ENCODE data around the gene PHTF1.
"Not testable (repeated sequence)": the region's sequence is repeated elsewhere in the genome, so short reads cannot be mapped to it uniquely, and the experiment has no call there.

Gene PHTF1

DNA sequence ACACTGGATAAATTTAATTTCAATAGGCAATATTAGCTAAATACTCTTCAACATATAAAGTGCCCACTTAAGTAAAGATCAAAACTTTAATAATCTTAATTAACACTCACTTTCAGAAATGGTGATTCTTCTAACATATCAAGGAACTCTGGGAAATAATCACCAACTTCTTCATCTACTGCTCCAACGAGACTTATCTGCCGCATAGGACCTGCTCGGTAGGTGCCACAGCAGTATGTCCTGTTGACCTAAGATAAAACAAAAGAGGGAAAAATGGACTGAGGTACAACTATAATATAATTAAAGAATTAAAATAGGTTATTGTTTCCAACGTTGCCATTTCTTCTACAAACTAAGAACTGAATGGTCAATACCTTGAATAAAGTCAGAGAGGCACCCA lies 18.3 kb upstream of the PHTF1 start:
- DNase-seq (ENCODE audit: low spot score), result no peak

DNA sequence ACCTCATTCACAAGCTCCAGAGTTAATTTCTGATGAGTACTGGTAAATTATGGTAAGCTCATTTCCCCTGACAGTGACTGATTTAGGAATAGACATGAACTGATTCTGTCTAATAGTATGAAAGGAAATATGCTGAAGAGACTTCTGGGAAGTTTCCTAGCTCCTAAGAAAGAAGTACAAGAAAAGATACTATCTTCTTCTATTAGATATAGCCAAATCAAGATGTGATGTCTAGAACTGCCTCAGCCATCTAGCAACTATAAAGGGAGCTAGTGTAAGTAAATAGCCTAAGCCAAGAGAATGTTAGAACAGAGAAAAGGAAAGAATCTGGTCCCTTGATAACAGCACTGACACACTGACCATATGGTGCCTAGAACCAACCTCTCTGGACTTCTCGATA lies 10.7 kb upstream of the PHTF1 start:
- DNase-seq (ENCODE audit: low spot score), result no peak

- DNase-seq (ENCODE audit: low spot score), result no peak
These were observed 10.3 kb upstream of the PHTF1 start for GRCh38 chr1:113769601-113769970.

GRCh38 chr1:113768916-113769600 lies 9.8 kb upstream of the PHTF1 start:
- DNase-seq (ENCODE audit: low spot score), result no peak

DNA sequence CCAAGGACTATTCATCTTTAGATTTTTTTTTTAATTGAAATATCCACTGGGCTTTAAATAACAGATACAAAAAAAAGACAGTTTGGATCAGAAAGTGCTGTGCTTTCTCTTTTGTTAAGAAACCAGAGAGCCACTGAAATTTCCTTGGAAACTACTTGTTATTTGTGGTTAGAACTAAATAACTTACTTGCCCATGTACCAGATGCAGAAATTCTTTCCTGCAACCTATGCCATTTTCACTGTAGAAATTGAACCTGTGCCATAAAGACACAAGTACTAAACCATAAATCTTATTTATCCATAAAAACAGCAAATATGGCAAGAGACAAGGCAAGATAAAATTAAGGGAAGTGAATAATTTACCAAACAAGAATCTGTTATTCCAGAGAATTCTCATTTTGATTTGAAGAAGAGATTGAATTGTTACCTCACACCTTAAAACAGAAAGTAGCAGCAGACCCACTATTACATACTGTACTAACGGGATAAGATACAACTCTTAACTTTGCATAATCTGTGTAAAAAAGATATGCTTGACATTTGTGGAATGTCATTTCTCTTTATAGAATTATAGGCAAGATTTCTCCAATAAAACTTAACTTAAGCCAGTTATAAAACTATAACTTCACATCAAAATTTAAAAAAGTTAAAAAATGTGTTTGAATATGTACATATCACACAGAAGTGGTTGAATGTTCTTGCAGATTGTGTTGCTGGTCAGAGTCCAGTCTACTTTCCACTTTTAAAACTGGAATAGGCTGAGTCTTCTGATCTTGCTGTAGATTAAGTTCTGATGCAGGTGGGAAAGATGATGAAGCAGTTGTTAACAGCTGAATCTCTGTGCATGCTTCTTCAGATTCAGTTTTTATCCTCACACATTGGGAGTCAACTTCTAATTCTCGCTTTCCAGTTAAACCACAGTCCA lies 6.3 kb upstream of the PHTF1 start:
- no peak for DNase-seq (ENCODE audit: low spot score)

- no peak for DNase-seq (ENCODE audit: low spot score)
These were observed 4.4 kb upstream of the PHTF1 start for GRCh38 chr1:113763661-113764060.

GRCh38 chr1:113761937-113762336 lies 2.7 kb upstream of the PHTF1 start:
- DNase-seq (ENCODE audit: low spot score), result no peak

DNA sequence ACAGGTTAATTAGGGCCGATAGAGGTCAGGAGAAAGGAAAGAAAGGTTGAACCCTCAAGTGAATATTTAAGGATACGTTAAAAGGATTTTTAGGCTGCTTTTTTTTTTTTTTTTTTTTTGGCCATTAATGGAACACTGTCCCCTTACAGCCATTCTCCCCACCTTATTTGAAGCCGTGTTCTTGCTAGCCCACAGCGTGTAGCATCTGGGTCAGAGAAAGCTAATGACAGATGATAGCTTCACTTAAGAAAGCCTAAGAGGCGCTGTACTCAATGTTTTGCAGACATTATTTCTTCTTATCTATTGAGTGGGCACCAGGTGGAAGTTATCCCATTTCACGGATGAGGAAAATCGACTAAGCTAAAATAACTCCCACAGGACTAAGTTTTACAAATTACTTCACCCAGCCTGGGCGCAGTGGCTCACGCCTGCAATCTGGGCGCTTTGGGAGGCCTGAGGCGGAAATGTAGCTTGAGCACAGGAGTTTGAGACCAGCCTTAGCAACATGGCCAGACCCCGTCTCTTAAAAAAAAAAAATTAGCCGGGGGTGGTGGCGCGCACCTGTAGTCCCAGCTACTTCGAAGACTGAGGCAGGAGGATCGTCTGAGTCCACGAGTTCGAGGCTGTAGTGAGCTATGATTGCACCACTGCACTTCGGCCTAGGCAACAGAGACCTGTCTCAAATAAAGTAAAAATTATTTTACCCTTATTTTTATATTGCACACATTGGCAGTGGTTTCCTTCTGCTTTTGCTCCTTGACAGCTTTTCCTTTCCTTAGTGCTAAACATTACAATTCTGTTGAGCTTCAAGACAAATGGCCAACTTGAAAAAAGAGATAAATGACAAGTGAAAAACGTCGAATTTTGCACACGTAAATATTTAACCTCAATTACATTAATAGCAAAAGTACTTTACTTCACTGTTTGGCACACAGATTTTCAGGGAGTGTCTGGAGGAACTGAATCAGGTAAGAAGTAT lies 1.1 kb upstream of the PHTF1 start:
- DNase-seq (ENCODE audit: low spot score), result no peak

DNA sequence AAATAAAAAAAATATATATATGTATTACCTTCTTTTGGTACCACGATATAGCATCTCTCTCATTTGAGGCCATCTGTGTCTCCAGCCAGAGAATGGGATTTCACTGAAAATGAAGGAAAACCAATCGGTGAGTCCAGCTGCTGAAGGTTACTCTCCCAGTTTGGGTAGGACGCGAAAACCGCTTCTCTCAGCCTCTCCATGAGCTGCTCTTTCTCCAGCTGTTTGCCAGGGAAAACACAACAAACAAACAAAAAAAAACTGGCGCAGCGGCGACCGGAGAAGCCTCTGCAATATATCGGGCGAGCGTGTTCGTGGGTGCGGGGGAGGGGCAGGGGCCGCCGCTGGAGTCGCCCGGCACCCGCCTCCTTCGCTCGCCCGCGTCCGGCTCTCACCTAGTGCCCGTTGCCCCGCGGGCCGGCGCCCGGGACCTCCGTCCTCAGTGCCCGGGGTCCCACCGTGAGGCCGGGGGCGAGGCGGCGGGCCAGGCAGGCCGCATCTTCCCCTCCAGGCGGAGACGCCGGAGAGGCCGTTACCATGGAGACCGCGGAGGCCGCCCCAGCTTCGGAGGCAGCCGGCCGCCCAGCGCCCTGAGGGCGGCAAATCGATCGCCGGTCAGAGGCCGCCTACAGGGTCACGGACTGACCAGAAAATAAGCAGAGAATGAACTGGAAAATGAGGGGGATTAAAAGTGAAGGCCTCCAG lies 504 bp downstream of the PHTF1 start:
- DNase-seq (ENCODE audit: low spot score), result peak; percentile 50

GRCh38 chr1:113756461-113756860 lies 2.8 kb downstream of the PHTF1 start:
- DNase-seq (ENCODE audit: low spot score), result no peak

GRCh38 chr1:113753333-113753732 lies 6.0 kb downstream of the PHTF1 start:
- not testable (repeated sequence) for DNase-seq (ENCODE audit: low spot score)

- no peak for DNase-seq (ENCODE audit: low spot score)
These were observed 7.8 kb downstream of the PHTF1 start for GRCh38 chr1:113751516-113751915.

DNA sequence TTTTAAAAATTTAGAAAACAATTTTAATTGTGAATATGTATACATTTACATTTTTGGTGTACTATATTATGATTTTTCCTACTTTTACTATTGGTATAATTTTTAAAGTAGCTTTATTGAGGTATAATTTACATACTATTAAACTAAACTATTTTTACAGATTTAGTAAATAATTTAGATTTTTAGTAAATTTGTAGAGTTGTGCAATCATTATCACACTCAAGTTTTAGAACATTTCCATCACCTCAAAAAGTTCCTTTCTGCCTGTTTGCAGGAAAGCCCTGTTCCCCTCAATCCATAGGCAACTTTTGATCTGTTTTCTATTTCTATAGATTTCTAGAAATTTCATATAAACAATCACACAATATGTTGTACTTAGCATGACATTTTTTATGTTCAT lies 8.2 kb downstream of the PHTF1 start:
- no peak for DNase-seq (ENCODE audit: low spot score)

DNA sequence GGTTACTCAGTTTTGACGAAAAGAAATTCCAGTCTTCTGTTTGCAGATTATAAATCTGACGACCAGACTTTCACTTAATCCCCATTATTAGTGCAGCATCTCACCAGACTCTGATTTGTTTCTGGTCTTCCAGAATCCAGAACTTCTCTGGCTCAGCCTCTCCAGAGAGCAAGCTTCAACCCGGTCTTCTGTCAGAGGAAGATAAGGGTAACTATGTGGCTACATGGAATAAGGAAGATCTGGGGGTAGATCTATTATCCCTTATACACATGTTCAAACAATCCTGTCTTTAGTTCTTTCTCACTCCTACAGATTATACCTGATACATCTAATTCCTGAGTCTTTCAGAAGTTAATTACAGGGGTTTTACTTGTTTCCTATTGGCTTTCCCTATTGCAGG lies 9.9 kb downstream of the PHTF1 start:
- no peak for DNase-seq (ENCODE audit: low spot score)

DNA sequence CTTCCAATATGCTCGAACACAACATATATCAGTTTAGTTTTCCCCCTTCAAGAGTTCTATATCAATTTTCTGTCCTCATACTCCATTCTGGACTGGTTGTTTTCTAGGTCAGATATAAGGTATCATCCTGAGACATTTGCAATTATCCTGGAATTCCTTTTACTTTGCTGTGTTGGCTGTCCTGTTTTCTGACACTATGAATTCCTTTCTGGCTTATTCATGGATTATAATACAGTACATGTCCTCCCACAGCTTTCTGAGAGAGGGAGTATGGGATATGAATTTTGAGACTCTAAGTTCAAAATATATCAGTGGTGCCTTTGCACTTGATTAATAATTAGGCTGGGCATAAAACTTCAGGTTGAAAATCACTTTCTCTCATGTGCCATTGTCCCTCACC lies 11.9 kb downstream of the PHTF1 start:
- peak; percentile 39 for DNase-seq (ENCODE audit: low spot score)

- DNase-seq (ENCODE audit: low spot score), result no peak
These were observed 13.9 kb downstream of the PHTF1 start for GRCh38 chr1:113745425-113745824.

DNA sequence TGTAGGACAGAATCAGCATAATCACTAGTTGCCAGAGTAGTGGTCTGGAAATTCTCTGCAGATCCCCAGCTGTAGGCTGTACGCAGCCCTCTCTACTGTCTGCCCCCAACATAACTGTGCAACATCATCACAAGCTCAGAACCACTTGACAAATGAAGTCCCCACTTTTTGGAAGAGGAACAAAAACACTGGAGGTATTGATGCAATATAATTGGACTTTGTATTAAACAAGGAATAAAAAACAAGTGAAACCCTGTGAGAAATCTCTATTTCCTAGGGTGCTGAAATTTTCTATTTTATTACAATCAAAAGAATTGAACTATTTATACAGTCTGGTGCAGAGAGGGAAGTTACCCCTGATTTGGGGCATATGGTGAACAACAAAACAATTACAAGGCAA lies 15.2 kb downstream of the PHTF1 start:
- DNase-seq (ENCODE audit: low spot score), result no peak

GRCh38 chr1:113742515-113742914 lies 16.8 kb downstream of the PHTF1 start:
- no peak for DNase-seq (ENCODE audit: low spot score)

GRCh38 chr1:113734357-113735055 lies 24.8 kb downstream of the PHTF1 start:
- no peak for DNase-seq (ENCODE audit: low spot score)

GRCh38 chr1:113732802-113733201 lies 26.5 kb downstream of the PHTF1 start:
- DNase-seq (ENCODE audit: low spot score), result no peak

DNA sequence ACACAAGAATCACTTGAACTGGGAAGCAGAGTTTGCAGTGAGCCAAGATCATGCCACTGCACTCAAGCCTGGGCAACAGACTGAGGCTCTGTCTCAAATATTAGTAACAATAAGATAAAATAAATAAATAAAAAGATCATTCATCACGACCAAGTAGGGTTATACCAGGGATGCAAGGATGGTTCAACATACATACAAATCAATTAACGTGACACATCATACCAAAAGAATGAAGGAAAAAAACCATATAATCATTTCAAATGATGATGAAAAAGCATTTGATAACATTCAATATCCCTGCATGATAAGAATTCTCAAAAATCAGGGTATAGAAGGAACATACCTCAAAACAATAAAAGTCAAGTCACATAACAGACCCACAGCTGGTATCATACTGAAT lies 38.3 kb downstream of the PHTF1 start:
- no peak for DNase-seq (ENCODE audit: low spot score)

Data from hepatic stellate cell (primary cell).